Thoracic aorta (tissue), 2 donors: ENCODE results near the gene GNG3. TPM values are rescaled to one million over a fixed set of nuclear protein-coding genes. Genes with fewer than 3 reads are reported as not detected.

ENCODE experiments used
- ATAC-seq: fragments of 150-250 bp; one replicate; pipeline ENCODE4 v1.8.0; 2017; ENCODE audit warnings: low read depth; ENCODE audit not compliant: insufficient number of reproducible peaks, low FRiP score
- DNase-seq: peaks from one replicate; pipeline ENCODE4 v3.0.0-alpha.2; 2020; ENCODE audit warnings: low spot score
- H3K27ac ChIP-seq, 2 donors: fragments of 200-600 bp; sonication (generic); 1 replicate in 1 of 2; 2 replicates in 1 of 2; pipeline ENCODE4 v1.5.1; 2016; ENCODE audit warnings: mild to moderate bottlenecking in 2 of 2, moderate library complexity in 2 of 2
- H3K27me3 ChIP-seq: fragments of 200-600 bp; sonication (generic); replicated peaks from 2 replicates; pipeline ENCODE4 v1.6.0; 2016; ENCODE audit warnings: mild to moderate bottlenecking; ENCODE audit not compliant: insufficient read depth
- H3K36me3 ChIP-seq: fragments of 200-600 bp; sonication (generic); one replicate; pipeline ENCODE4 v1.5.1; 2016
- H3K4me1 ChIP-seq, 2 donors: fragments of 200-600 bp; sonication (generic); 1 replicate in 1 of 2; 2 replicates in 1 of 2; pipeline versions ENCODE4 v1.5.1 to v1.6.0; 2016; ENCODE audit warnings: low read depth in 2 of 2, mild to moderate bottlenecking in 1 of 2; ENCODE audit not compliant: control insufficient read depth in 1 of 2
- H3K4me3 ChIP-seq: fragments of 200-600 bp; sonication (generic); 2 replicates; pipeline ENCODE4 v1.5.1; 2016; ENCODE audit warnings: mild to moderate bottlenecking
- H3K9me3 ChIP-seq: fragments of 200-600 bp; sonication (generic); 2 replicates; pipeline ENCODE4 v1.5.1; 2016
- total RNA-seq, 2 donors: library from RNA; depleted of rRNA; stranded (reverse); fragments of >200 nt; gene quantifications; one replicate each; pipeline versions ENCODE4 v1.1.0 to v1.2.3, GENCODE V29; 2016
- TF ChIP-seq, protein P1 (sequence below): fragments of 200-600 bp; sonication (generic); IDR thresholded peaks from one replicate; pipeline ENCODE4 v1.5.1; 2019; ENCODE audit warnings: antibody characterized with exemption

Gene GNG3
- total RNA-seq, 2 donors from 2014 or later: not detected

DNA sequence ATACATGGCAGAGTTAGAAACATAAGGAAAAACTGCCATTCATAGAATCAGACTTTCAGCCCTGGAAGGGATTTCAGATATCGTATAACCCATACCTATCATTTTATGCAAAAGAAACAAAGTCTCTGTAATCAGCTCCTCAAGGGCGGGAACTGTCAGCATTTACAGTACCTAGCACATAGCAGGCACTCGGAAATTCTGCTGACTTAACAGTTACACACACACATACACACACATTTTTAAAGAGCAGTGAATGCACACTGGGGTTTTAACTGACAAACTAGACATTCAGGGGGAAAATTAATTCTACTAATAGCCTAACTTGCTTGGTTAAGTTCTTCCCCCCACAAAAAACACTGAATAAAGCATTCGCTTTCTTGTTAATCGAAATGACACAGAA, 8.7 kb downstream of the GNG3 start:
- TF ChIP-seq, protein P1, sequence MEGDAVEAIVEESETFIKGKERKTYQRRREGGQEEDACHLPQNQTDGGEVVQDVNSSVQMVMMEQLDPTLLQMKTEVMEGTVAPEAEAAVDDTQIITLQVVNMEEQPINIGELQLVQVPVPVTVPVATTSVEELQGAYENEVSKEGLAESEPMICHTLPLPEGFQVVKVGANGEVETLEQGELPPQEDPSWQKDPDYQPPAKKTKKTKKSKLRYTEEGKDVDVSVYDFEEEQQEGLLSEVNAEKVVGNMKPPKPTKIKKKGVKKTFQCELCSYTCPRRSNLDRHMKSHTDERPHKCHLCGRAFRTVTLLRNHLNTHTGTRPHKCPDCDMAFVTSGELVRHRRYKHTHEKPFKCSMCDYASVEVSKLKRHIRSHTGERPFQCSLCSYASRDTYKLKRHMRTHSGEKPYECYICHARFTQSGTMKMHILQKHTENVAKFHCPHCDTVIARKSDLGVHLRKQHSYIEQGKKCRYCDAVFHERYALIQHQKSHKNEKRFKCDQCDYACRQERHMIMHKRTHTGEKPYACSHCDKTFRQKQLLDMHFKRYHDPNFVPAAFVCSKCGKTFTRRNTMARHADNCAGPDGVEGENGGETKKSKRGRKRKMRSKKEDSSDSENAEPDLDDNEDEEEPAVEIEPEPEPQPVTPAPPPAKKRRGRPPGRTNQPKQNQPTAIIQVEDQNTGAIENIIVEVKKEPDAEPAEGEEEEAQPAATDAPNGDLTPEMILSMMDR: no peak
- Histone ChIP-seq H3K27ac (no peak overlapping the region), H3K27me3 (no peaks in the 10 kb centered on the region), H3K4me3 (no peak overlapping the region), H3K36me3 (peaks cover 70% of the 10 kb centered on the region), H3K4me1 (no peaks in the 10 kb centered on the region), H3K9me3 (no peaks in the 10 kb centered on the region)
- ATAC-seq: no peak
- DNase-seq: no peak

DNA sequence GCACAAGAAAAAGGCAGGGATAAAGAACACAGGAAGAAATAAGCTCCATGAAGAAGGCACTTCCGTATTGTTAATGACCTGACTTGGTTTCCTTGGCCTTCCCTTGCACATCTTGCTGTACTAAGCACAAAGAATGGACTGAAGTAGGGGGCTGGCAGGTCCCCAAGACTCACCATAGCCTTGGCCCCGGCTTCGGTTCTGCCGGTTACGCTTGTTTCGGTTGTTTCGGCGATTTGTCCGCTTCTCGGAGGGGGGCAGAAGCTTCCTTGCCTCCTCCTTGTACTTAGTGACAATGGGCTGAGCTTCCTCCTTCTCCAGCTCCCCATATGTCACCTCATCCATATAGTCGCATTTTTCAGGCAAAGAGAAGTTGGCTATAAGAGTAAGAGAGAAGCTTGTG, 9.3 kb downstream of the GNG3 start:
- ATAC-seq (no peak), DNase-seq (no peak)
- Histone ChIP-seq H3K9me3 (no peaks in the 10 kb centered on the region), H3K36me3 (peaks cover 71% of the 10 kb centered on the region), H3K27me3 (no peaks in the 10 kb centered on the region), H3K27ac (no peak overlapping the region), H3K4me1 (no peaks in the 10 kb centered on the region), H3K4me3 (no peak overlapping the region)
- TF ChIP-seq, protein P1: no peak

DNA sequence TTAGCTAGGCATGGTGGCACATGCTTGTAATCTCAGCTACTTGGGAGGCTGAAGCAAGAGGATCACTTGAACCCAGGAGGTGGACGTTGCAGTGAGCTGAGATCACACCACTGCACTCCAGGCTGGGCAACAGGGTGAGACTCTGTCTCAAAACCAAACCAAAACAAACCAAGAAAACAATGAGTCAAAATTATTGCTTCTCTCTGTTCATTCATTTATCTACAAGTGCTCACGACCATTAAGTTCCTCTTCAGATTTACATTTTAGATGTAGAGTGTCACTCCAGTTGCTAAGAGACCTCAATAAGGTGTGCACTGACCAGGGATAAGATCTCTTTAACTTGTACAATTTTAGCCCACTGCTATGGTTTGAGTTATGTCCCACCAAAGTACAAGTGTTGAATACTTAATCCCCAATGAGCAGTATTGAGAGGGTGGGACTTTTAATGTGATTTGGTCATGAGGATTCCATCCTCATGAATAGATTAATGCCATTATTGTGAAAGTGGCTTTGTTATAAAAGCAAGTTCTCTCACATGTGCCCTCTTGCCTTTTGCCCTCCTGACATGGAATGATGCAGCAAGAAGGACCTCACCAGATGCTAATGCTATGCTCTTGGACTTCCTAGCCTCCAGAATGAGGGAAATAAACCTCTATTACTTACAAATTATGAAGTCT, 12.0 kb downstream of the GNG3 start:
- TF ChIP-seq, protein P1: no peak
- no peak for ATAC-seq
- Histone ChIP-seq H3K4me1 (peaks cover 5 to 9% of the 10 kb centered on the region in 2 donors), H3K9me3 (no peaks in the 10 kb centered on the region), H3K27ac (no peak overlapping the region), H3K4me3 (no peak overlapping the region), H3K27me3 (no peaks in the 10 kb centered on the region), H3K36me3 (peaks cover 91% of the 10 kb centered on the region)
- DNase-seq: no peak

DNA sequence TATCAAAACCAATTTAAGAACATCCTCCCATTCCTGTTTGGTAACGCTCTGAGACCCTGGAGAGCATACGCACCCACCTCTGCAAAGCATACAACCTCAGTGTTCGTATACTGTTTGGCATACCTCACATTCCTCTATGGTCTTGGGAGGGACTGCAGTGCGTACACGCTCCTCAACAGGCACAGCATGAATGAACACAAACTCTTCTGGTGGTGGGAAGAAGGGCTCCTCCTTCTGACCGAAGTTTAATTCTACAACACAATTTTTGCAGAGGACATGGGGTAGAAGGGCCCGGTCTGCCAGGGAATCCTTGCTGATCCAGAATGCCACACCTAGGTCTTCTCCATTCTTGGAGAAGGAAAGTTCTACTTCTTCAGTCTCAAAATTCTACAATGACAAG, 14.5 kb downstream of the GNG3 start:
- DNase-seq: no peak
- Histone ChIP-seq H3K27me3 (no peaks in the 10 kb centered on the region), H3K27ac (no peak overlapping the region), H3K4me1 (peaks cover 10 to 26% of the 10 kb centered on the region in 2 donors), H3K9me3 (no peaks in the 10 kb centered on the region), H3K36me3 (peaks cover 69% of the 10 kb centered on the region), H3K4me3 (no peak overlapping the region)
- TF ChIP-seq, protein P1: no peak
- ATAC-seq: no peak

DNA sequence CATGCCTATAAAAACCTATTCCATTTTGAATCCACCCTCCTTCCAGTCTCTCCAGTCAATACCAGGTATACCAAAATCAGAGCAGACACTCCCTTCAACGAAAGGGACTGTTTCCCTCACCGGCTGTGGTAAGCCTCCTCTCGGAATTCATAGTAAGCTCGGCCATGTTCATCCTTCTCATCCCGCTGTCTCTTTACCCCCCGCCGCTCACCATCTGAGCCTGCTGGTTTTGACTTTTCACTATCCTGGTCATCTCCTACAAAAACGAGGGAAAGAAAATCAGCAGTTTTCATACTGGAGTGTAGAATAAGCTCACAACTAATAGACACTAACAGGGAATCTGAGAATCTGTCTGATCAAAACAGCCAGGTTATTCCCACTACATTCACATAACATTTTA, 16.7 kb downstream of the GNG3 start:
- DNase-seq (no peak), ATAC-seq (no peak)
- peak overlapping the region; percentile 97 for H3K4me3 ChIP-seq
- H3K27me3 ChIP-seq: no peaks in the 10 kb centered on the region
- no peaks in the 10 kb centered on the region for H3K9me3 ChIP-seq
- TF ChIP-seq, protein P1: no peak
- no peak overlapping the region for H3K27ac ChIP-seq
- H3K4me1 ChIP-seq: peaks cover 10 to 26% of the 10 kb centered on the region in 2 donors
- H3K36me3 ChIP-seq: peaks cover 50% of the 10 kb centered on the region
